Astrocyte of the cerebellum (primary cell): Measurements from ENCODE around the gene COL12A1.

Experiments used
- DNase-seq: peaks from one replicate; pipeline ENCODE4 v3.0.0-alpha.2; 2011; ENCODE audit warnings: low read depth
- H3K4me3 ChIP-seq: 2 replicates; pipeline ENCODE4 v1.5.1; 2011; ENCODE audit warnings: mild to moderate bottlenecking, low read depth, low read length, moderate library complexity
- in situ Hi-C: cut with HindIII; loops from 2 replicates; pipeline ENCODE4 v1.10.0; 2017; ENCODE audit warnings: low sequenced_read_pairs
- TF ChIP-seq, protein P1 (sequence below): IDR thresholded peaks from 2 replicates; pipeline ENCODE4 v1.5.1; 2012; ENCODE audit warnings: low read length, low read depth, moderate library complexity, mild to moderate bottlenecking; ENCODE audit errors: missing control alignments

Gene COL12A1

DNA sequence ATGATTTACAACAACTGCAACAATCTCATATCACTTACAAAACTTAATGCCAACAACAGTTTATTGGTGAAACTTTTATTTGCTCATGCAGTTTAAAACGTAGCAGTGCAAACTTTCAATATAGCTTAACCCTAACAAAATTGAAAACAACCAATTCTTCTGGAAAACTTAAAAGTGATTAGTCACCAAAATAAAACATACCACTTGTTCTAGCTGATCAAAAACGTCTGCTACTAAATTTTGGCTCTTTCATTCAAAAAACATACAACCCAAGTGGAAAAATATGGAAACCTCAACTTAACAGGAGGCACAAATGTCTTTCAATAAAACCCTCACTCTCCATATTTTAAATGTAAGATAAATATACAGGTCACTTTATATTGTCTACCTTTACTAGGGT lies 39.6 kb downstream of the COL12A1 start:
- in situ Hi-C loops, result no loop called here
- TF ChIP-seq, protein P1, sequence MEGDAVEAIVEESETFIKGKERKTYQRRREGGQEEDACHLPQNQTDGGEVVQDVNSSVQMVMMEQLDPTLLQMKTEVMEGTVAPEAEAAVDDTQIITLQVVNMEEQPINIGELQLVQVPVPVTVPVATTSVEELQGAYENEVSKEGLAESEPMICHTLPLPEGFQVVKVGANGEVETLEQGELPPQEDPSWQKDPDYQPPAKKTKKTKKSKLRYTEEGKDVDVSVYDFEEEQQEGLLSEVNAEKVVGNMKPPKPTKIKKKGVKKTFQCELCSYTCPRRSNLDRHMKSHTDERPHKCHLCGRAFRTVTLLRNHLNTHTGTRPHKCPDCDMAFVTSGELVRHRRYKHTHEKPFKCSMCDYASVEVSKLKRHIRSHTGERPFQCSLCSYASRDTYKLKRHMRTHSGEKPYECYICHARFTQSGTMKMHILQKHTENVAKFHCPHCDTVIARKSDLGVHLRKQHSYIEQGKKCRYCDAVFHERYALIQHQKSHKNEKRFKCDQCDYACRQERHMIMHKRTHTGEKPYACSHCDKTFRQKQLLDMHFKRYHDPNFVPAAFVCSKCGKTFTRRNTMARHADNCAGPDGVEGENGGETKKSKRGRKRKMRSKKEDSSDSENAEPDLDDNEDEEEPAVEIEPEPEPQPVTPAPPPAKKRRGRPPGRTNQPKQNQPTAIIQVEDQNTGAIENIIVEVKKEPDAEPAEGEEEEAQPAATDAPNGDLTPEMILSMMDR, result no peak
- DNase-seq, result no peak
- H3K4me3 ChIP-seq, result no peak overlapping the region

DNA sequence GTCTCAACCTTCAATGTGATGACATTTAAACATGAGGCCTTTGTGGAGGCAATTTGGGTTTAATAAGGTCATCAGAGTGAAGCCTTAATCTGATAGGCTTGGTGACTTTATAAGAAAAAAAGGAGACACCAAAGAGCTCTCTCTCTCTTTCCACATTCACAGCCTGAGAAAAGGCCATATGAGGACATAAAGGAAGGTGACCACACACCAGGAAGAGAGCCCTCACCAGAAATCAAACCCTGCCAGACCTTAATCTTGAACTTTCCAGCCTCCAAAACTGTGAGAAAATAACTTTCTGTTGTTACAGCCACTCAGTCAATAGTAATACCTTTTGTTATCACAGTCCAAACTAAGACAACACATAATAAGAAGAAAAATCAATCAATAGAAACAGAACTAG lies 47.7 kb downstream of the COL12A1 start:
- no peak for DNase-seq
- H3K4me3 ChIP-seq, result no peak overlapping the region
- TF ChIP-seq, protein P1, result no peak
- in situ Hi-C loops, result no loop called here

DNA sequence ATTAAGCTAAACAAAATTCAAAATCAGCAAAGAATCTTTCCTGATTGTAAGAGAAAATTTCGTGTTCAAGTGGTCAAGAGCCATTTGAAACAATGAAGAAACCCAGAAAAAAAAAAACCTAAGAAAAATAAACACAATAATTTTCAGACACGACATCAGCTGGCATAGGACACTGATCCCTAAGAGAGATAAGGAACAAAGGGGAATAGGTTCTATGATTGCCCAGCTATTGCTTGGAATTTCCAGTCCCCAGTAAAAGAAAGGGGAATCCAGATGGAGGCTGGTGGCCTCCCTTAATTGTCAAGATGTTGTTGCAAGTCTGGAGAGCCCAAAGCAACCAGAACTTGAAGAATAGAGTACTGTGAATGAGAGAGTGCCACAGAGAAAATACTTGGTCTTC lies 48.5 kb downstream of the COL12A1 start:
- DNase-seq, result no peak
- H3K4me3 ChIP-seq, result no peak overlapping the region
- in situ Hi-C loops, result no loop called here
- TF ChIP-seq, protein P1, result no peak

DNA sequence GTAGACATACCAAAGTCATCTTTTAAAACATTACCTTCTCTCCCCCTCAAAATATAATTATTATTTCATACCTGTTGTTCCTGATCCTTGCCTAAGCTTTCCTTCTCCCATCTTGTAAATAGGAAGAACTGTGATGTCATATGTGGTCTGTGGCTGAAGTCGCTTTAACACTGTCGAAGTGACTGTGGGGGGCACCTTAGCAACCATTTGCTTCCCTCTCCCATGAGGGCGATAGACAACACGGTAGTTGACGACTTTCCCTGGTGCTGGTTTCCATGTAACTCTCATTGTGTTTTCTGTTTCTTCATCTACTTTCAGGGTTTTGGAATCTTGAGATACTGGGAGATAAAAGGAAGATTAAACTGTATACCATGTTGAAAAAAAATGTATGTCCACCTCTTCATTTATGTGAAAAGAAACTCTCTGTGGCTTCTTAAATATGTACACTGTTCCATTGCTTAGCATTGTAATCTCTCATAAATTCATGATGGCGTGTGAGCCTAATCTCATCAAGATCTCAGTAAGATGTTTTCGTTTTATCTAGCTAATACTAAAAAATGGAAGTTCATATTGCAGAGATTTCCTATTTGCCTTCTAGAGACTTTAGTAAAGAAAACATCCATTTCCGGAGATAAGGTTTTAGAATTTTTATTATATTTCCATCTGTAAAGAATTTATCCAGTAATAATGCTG lies 49.5 kb downstream of the COL12A1 start:
- TF ChIP-seq, protein P1, result no peak
- in situ Hi-C loops, result no loop called here
- no peak for DNase-seq
- H3K4me3 ChIP-seq, result no peak overlapping the region

DNA sequence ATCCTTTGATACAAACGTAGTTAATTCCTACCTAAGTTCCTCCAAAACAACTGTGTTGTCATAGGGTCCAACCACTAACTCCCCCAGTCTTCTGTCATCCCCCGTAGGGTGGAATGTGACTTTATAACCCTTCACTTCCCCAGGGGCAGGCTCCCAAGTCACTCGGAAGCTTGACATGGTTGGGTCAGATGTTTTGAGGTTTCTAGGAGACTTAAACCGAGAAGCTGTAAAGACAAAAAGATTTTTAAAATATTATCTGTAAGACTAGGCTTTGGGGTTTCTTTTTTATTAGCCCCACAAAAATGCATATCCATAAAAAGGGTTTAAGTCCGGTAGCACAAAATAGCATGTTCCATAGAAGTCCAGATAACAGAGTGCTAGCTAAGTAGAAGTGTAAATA lies 50.2 kb downstream of the COL12A1 start:
- DNase-seq, result no peak
- in situ Hi-C loops, result no loop called here
- TF ChIP-seq, protein P1, result no peak
- no peak overlapping the region for H3K4me3 ChIP-seq

DNA sequence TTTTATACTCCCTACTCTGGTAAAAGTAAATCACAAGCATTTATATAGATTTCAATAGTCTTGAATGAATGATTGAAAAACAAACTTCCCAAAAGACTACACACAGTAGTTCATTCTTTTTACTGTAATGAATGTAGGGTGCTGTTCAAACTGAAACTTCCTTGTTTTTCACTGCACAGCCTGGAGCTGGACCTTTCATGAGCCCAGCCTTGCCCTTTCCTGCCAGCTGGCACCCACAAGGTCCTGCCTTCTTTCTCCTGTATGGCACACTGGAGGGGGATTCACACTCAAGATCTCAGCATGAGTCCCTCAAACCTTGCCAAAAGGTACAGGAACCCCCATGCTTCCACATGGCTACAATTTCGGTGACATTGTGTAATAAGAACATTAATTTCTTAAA lies 50.9 kb downstream of the COL12A1 start:
- in situ Hi-C loops, result no loop called here
- DNase-seq, result no peak
- no peak overlapping the region for H3K4me3 ChIP-seq
- TF ChIP-seq, protein P1, result no peak
